ENCODE measurements around the gene ARID5B.

Gene ARID5B

GRCh38 chr10:62016623-62017490 lies 115.4 kb downstream of the ARID5B start:
- TF ChIP-seq FOXP2 (optimal IDR thresholded peaks at IDR 0.05; ENCODE audit: borderline replicate concordance, extremely low read depth, extremely low read length, insufficient read depth) (no peak), POLR2AphosphoS5 (IDR thresholded peaks at IDR 0.05; ENCODE audit: low read depth, low read length) (no peak), REST (IDR thresholded peaks at IDR 0.05; ENCODE audit: insufficient read depth in 1 of 2, low read depth in 2 of 2, low read length in 2 of 2) (no peak), TAF1 (IDR thresholded peaks at IDR 0.05; ENCODE audit: borderline replicate concordance, insufficient read depth, low read length) (no peak), SIN3A (IDR thresholded peaks at IDR 0.05; ENCODE audit: borderline replicate concordance, insufficient read depth, low read length) (no peak)

- no peak for TF ChIP-seq FOXP2 (optimal IDR thresholded peaks at IDR 0.05; ENCODE audit: borderline replicate concordance, extremely low read depth, extremely low read length, insufficient read depth)
- no peak for TF ChIP-seq TAF1 (IDR thresholded peaks at IDR 0.05; ENCODE audit: borderline replicate concordance, insufficient read depth, low read length)
- TF ChIP-seq REST (IDR thresholded peaks at IDR 0.05; ENCODE audit: insufficient read depth in 1 of 2, low read depth in 2 of 2, low read length in 2 of 2), result no peak
- TF ChIP-seq POLR2AphosphoS5 (IDR thresholded peaks at IDR 0.05; ENCODE audit: low read depth, low read length), result no peak
Observed at GRCh38 chr10:62017491-62017870, 116.0 kb downstream of the ARID5B start.

- TF ChIP-seq POLR2AphosphoS5 (IDR thresholded peaks at IDR 0.05; ENCODE audit: low read depth, low read length), result no peak
- no peak for TF ChIP-seq TAF1 (IDR thresholded peaks at IDR 0.05; ENCODE audit: borderline replicate concordance, insufficient read depth, low read length)
- TF ChIP-seq SIN3A (IDR thresholded peaks at IDR 0.05; ENCODE audit: borderline replicate concordance, insufficient read depth, low read length), result no peak
- TF ChIP-seq REST (IDR thresholded peaks at IDR 0.05; ENCODE audit: insufficient read depth in 1 of 2, low read depth in 2 of 2, low read length in 2 of 2), result no peak
- TF ChIP-seq FOXP2 (optimal IDR thresholded peaks at IDR 0.05; ENCODE audit: borderline replicate concordance, extremely low read depth, extremely low read length, insufficient read depth), result no peak
Observed at GRCh38 chr10:62018131-62018911, 116.8 kb downstream of the ARID5B start.

- TF ChIP-seq SIN3A (IDR thresholded peaks at IDR 0.05; ENCODE audit: borderline replicate concordance, insufficient read depth, low read length) (no peak), FOXP2 (optimal IDR thresholded peaks at IDR 0.05; ENCODE audit: borderline replicate concordance, extremely low read depth, extremely low read length, insufficient read depth) (no peak), REST (IDR thresholded peaks at IDR 0.05; ENCODE audit: insufficient read depth in 1 of 2, low read depth in 2 of 2, low read length in 2 of 2) (no peak), POLR2AphosphoS5 (IDR thresholded peaks at IDR 0.05; ENCODE audit: low read depth, low read length) (no peak), TAF1 (IDR thresholded peaks at IDR 0.05; ENCODE audit: borderline replicate concordance, insufficient read depth, low read length) (no peak)
Observed at GRCh38 chr10:62019013-62019684, 117.7 kb downstream of the ARID5B start.

All from PFSK-1 (cell line).